Aorta (tissue), 5 donors: Measurements from ENCODE around the gene CST1. TPM values are rescaled to one million over a fixed set of nuclear protein-coding genes. Genes with fewer than 3 reads are reported as not detected.
"Not testable (repeated sequence)": the region's sequence is repeated elsewhere in the genome, so short reads cannot be mapped to it uniquely, and the experiment has no call there.

Experiments
- ATAC-seq: fragments of 200-7000 bp; cut with Tn5 transposase; one replicate; pipeline ENCODE4 v1.9.1; 2022; ENCODE audit warnings: moderate library complexity; ENCODE audit not compliant: low FRiP score
- DNase-seq, 2 donors: peaks; one replicate each; pipeline ENCODE4 v3.0.0-alpha.2; 2020
- H3K27ac ChIP-seq, 2 donors: one replicate each; pipeline ENCODE4 v1.5.1; 2013; ENCODE audit warnings: low read length in 2 of 2, mild to moderate bottlenecking in 2 of 2, moderate library complexity in 2 of 2, control low read depth in 1 of 2, inconsistent platforms in 1 of 2, low read depth in 1 of 2
- H3K27me3 ChIP-seq, 2 donors: one replicate each; pipeline ENCODE4 v1.6.1; 2013; ENCODE audit warnings: control low read depth in 1 of 2, low read length in 1 of 2, mild to moderate bottlenecking in 1 of 2, moderate library complexity in 1 of 2; ENCODE audit not compliant: insufficient read depth in 2 of 2, control insufficient read depth in 1 of 2
- H3K36me3 ChIP-seq, 2 donors: one replicate each; pipeline ENCODE4 v1.6.1; 2013; ENCODE audit warnings: control low read depth in 1 of 2, low read length in 1 of 2, mild to moderate bottlenecking in 1 of 2; ENCODE audit not compliant: insufficient read depth in 2 of 2, control insufficient read depth in 1 of 2
- H3K4me1 ChIP-seq, 2 donors: one replicate each; pipeline ENCODE4 v1.6.1; 2013; ENCODE audit warnings: low read length in 2 of 2, control low read depth in 1 of 2, mild to moderate bottlenecking in 1 of 2, moderate library complexity in 1 of 2; ENCODE audit not compliant: insufficient read depth in 2 of 2, control insufficient read depth in 1 of 2
- H3K4me3 ChIP-seq, 2 donors: one replicate each; pipeline ENCODE4 v1.5.1; 2013; ENCODE audit warnings: low read length in 2 of 2, control low read depth in 1 of 2, mild to moderate bottlenecking in 1 of 2
- H3K9me3 ChIP-seq: one replicate; pipeline ENCODE4 v1.6.1; 2013; ENCODE audit warnings: mild to moderate bottlenecking, low read length; ENCODE audit not compliant: control insufficient read depth
- WGBS, 2 donors: extraction: QIAGEN DNeasy Blood & Tissue Kit; methylation state at CpG; one replicate each; pipeline ENCODE4 v1.1.7; 2013; 5-methylcytosine and 5-hydroxymethylcytosine counted together
- intact Hi-C, 2 donors: fragments of 100-400 bp; cut with DNase I; formaldehyde crosslinking; loops; one replicate each; pipeline versions ENCODE4 v1.14.2 to v1.15.0; 2022
- long read RNA-seq, 2 donors: library from polyadenylated mRNA; unstranded; transcript quantifications; one replicate each; pipeline ENCODE4 v2.0.0, GENCODE V29; 2020 to 2021
- polyA plus RNA-seq, 2 donors: library from polyadenylated mRNA; stranded (reverse); fragments of 200-250 nt; gene quantifications; one replicate each; pipeline ENCODE4 v1.2.3, GENCODE V29; 2013
- total RNA-seq, 2 donors: library from RNA; stranded (reverse); fragmentation: NEBNext Ultra II Directional; extraction: Animal tissue kit (Norgen Biotek cat#: 25700); gene quantifications; one replicate each; pipeline ENCODE4 v1.2.1, GENCODE V29; 2021
- donor health status: healthy with polysubstance abuse.
- donor health status: Bipolar disorder and iron deficiency.
- donor health status: DM: no; HTN: no; CAD: no.
- donor health status: DM: no; HTN: no; CAD: no.
- donor health status: DM: yes; HTN: yes; CAD: no.

CST1 gene, protein sequence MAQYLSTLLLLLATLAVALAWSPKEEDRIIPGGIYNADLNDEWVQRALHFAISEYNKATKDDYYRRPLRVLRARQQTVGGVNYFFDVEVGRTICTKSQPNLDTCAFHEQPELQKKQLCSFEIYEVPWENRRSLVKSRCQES
- total RNA-seq, result 1 to 10 TPM in 1 of 2 donors, not detected in 1; 1.1 TPM
- polyA plus RNA-seq, result not detected
- long read RNA-seq, donor 1, result 0 reads
- long read RNA-seq, donor 2, result 0 reads

DNA sequence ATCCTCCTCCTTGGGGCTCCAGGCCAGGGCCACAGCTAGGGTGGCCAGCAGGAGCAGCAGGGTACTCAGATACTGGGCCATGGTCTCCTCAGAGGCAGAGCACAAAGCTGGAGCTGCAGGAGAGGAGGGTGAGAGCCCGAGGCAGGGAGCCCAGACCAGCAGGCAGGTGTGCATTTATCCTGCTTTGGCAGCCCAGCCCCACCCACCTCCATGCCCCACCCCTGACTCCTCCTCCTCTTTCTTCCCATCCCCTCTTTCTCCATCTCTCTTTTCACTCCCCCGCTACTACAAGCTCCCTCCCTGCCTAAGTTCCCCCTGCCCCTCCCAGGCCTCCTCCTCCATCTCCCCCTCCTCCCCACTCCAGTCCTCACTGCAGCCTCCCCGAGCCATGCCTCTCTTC, at the start of gene CST1:
TSS of gene CST1 (minus strand) at position 150 of the 400 bp plus-strand sequence. CDS start at position 81, 69 bp downstream.
- H3K4me3 ChIP-seq, H3K9me3 ChIP-seq, H3K36me3 ChIP-seq, H3K4me1 ChIP-seq, H3K27ac ChIP-seq, DNase-seq, intact Hi-C loops, ATAC-seq, H3K27me3 ChIP-seq: not testable (repeated sequence)
- WGBS, 2 donors, result 40 to 56% methylated on average over 2 to 3 of the region's 3 CpGs

DNA sequence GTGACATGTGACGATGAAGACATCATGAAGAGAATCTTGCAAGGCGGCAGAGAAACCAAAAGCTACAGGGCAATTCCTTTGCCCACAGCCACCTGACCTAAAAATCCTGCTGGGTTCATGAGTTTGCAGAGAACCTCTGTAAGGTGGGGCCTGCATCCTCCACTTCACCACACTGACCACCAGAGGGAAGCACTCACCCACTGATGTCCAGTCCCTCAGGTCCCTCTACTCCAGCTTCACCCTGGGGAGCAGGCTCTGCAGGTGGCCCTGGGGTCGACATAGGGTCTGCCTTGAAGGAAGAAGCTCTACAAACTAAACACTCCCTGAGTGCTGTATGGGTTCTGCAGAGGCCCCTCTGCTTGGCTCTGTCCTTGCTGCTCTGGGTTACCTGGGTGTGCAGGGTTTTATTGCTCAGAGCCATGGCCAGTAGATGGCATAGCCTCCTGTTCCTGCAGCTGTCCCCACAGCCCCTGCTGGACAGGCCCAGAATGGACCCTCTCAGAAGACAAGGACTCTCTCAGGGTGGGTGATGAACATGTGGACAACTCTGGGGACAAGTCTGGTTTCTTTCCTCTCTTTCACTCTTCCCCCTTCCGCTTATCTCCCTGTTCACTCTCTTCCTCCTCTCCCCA, 48.6 kb upstream of the CST1 start:
- peak; percentile 55 for ATAC-seq
- H3K4me1 ChIP-seq, H3K36me3 ChIP-seq, H3K27me3 ChIP-seq, H3K4me3 ChIP-seq, H3K9me3 ChIP-seq, intact Hi-C loops, H3K27ac ChIP-seq: not testable (repeated sequence)
- 45 to 49% methylated on average over 4 of the region's 4 CpGs for whole genome bisulfite sequencing, 2 donors
- DNase-seq, result peak in 1 of 2 donors; percentile 50

DNA sequence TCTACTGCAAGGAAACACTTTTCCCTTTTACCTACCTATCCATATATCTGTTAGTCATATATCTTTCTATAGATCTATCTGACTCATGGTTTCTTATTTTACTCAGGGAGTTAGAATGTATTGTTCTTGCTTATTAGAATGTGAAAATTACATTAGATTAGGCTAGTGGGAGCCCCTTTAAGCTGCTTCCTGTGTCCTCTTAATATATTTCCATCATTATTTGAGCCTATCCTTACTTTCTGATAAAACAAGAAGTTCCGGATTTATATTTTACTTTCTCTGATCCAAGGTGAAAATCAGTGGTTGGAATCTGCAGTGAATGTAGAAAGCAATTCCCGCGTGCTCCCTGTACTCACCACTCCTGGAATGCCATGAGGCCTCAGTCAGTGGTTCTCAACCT, 44.8 kb upstream of the CST1 start:
- Histone ChIP-seq H3K36me3 (no peaks in the 10 kb centered on the region), H3K27me3 (no peaks in the 10 kb centered on the region), H3K27ac (no peak overlapping the region), H3K4me1 (no peaks in the 10 kb centered on the region), H3K4me3 (no peak overlapping the region), H3K9me3 (no peaks in the 10 kb centered on the region)
- DNase-seq, result no peak
- intact Hi-C loops, result no loop called here
- WGBS, 2 donors, result 63 to 89% methylated on average over 3 of the region's 3 CpGs
- no peak for ATAC-seq

DNA sequence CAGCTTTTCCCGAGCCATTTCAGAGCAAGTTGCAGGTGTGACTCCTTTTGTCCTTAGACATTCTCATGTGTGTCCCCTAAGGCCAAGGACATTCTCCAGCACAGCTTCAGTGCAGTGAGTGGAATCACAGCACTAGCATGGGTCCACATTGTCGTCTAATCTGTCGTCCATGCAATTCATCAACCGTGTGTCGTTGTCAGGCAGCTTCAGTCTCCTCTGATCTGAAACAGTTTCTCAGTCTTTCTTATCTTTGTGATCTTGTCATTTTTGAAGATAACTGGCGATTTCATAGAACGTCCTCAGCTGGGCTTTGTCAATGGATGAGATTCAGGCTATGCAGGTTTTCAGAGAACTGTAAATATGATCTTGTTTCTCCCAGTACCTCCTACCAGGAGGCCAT, 44.1 kb upstream of the CST1 start:
- intact Hi-C loops, result no loop called here
- 42 to 46% methylated on average over 7 of the region's 7 CpGs for WGBS, 2 donors
- H3K4me1 ChIP-seq, result no peaks in the 10 kb centered on the region
- H3K9me3 ChIP-seq, result no peaks in the 10 kb centered on the region
- DNase-seq (no peak), ATAC-seq (no peak)
- no peaks in the 10 kb centered on the region for H3K27me3 ChIP-seq
- H3K36me3 ChIP-seq, result no peaks in the 10 kb centered on the region
- no peak overlapping the region for H3K27ac ChIP-seq
- no peak overlapping the region for H3K4me3 ChIP-seq

DNA sequence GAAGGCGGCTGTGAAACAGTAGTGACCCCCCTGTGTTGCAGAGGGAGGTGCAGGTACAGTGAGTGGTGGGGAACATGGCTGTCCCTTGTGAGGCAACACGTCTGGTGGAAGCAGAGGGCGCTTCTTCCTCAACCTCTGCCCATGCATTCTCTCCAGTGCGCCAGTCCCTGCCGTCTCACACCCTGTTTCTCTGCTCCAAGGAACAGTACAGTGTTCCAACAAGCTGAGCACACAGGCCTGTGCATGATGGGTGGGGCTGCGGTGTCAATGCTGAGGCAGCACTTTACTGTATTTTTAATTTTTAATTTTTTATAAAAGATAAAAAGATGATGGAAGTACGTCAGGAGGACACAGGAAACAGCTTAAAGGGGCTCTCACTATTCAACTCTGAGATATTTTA, 43.3 kb upstream of the CST1 start:
- 78 to 89% methylated on average over 7 of the region's 7 CpGs for WGBS, 2 donors
- no peak for DNase-seq

DNA sequence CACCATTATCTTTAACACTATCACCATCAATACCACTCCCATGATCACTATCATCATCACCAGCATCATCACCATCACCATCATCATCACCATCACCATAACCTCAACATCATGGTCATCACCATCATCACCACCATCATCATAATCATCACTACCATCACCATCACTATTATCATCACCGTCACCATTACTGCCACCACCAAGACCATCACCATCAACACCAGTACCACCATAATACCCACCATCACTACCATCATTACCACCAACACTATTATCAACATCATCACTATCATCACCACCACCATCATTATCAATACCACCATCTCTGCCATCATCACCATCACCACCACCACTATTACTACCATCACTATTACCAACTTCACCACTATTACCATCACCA, 32.7 kb upstream of the CST1 start:
- DNase-seq, result no peak
- H3K4me1 ChIP-seq, result no peaks in the 10 kb centered on the region
- no peak overlapping the region for H3K27ac ChIP-seq
- no peaks in the 10 kb centered on the region for H3K9me3 ChIP-seq
- no peak for ATAC-seq
- H3K36me3 ChIP-seq, result no peaks in the 10 kb centered on the region
- intact Hi-C loops, result no loop called here
- peaks cover 0 to 2% of the 10 kb centered on the region in 2 donors for H3K27me3 ChIP-seq
- no peak overlapping the region for H3K4me3 ChIP-seq
- 84 to 98% methylated on average over 1 of the region's 1 CpG for WGBS, 2 donors

More for the DNA sequence above, 43.3 kb upstream of the CST1 start:
- Histone ChIP-seq H3K27me3 (no peaks in the 10 kb centered on the region), H3K9me3 (no peaks in the 10 kb centered on the region), H3K27ac (no peak overlapping the region), H3K36me3 (no peaks in the 10 kb centered on the region), H3K4me1 (no peaks in the 10 kb centered on the region), H3K4me3 (no peak overlapping the region)
- ATAC-seq, result no peak
- intact Hi-C loops, result no loop called here

DNA sequence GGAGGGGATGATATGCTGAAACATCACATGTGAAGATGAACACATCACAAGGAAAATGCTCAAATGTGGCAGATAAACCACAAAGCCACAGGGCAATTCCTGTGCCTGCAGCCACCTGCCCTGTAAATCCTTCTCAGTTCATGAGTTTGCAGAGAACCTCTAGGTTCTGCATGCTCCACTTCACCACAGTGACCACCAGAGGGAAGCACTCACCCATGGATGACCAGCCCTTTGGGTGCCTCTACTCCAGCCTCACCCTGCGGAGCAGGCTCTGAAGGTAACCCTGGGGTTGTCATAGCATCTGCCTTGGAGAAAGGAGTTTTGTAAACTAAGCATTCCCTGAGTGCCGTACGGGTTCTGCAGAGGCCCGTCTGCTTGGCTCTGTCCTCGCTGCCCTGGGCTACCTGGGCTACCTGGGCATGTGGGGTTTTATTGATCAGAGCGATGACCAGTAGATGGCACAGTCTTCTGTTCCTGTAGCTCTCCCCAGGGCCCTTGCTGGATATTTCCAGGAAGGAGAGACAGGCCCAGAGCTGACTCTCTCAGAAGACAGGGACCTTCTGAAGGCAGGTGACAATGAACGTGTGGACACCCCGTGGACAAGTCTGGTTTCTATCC, 31.7 kb upstream of the CST1 start:
- Histone ChIP-seq H3K27me3 (peaks cover 0 to 2% of the 10 kb centered on the region in 2 donors), H3K9me3 (no peaks in the 10 kb centered on the region), H3K4me1 (no peaks in the 10 kb centered on the region), H3K27ac (no peak overlapping the region), H3K36me3 (no peaks in the 10 kb centered on the region), H3K4me3 (no peak overlapping the region)
- peak; percentile 59 for ATAC-seq
- WGBS, 2 donors, result 64 to 72% methylated on average over 8 of the region's 8 CpGs
- no peak for DNase-seq
- intact Hi-C loops, result no loop called here

DNA sequence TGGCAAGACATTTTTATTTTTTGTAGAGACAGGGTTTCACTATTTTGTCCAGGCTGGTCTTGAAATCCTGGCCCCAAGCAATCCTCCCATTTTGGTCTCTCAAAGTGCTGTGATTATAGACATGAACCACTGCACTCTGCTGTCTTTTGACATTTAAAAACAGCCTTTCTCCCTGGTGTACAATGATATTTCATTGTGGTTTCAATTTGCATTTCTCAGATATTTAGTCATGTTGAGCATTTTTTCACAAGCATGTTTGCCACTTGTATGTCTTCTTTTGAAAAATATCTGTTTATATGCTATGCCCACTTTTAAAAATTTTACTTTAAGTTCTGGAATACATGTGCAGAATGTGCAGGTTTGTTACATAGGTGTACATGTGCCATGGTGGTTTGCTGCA, 27.9 kb upstream of the CST1 start:
- H3K27ac ChIP-seq, H3K4me3 ChIP-seq, H3K27me3 ChIP-seq, intact Hi-C loops, H3K4me1 ChIP-seq, ATAC-seq, DNase-seq, H3K36me3 ChIP-seq, H3K9me3 ChIP-seq: not testable (repeated sequence)

DNA sequence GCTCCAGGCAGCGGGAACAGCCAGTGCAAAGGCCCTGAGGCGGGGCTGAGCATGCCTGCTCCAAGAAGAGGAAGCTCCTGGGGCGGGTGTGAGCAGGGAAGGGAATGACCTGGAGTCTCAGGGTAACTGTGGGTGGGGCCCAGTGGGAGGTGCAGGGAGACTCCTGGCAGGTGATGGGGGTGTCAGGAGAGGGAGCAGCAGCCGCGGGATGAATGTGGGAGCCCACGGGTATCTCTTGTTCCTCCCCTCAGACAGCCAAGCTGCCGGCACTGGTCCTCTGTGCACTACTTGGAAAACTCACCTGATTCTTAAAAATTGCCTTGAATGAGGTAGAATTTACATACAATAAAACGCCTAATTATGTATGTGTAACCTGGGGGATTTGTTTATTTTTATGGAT, 26.6 kb upstream of the CST1 start:
- H3K27ac ChIP-seq, H3K4me3 ChIP-seq, DNase-seq, H3K9me3 ChIP-seq, ATAC-seq, H3K27me3 ChIP-seq, H3K36me3 ChIP-seq, intact Hi-C loops, H3K4me1 ChIP-seq: not testable (repeated sequence)
- WGBS, 2 donors, result 75 to 82% methylated on average over 6 to 8 of the region's 8 CpGs
